NCI-H460 (cell line): ENCODE data around the gene USP37. TPM values are rescaled to one million over a fixed set of nuclear protein-coding genes. Genes with fewer than 3 reads are reported as not detected.

Experiments
- DNase-seq: peaks from one replicate; pipeline ENCODE4 v3.0.0-alpha.2; 2016; ENCODE audit warnings: low read depth; ENCODE audit errors: extremely low read depth
- total RNA-seq: library from RNA; depleted of rRNA; stranded (reverse); fragments of >200 nt; shearing (Covaris generic); gene quantifications from 2 replicates; pipeline ENCODE4 v1.2.3, GENCODE V29; 2014

Gene USP37
- total RNA-seq, 1 experiment from 2014 or later, result 14.6 TPM

- no peak for DNase-seq
These were observed 132.9 kb downstream of the USP37 start for GRCh38 chr2:218435003-218435982.

- DNase-seq, result no peak
These were observed 133.7 kb downstream of the USP37 start for GRCh38 chr2:218434456-218434855.

GRCh38 chr2:218432676-218433365, 135.3 kb downstream of the USP37 start:
- no peak for DNase-seq

DNA sequence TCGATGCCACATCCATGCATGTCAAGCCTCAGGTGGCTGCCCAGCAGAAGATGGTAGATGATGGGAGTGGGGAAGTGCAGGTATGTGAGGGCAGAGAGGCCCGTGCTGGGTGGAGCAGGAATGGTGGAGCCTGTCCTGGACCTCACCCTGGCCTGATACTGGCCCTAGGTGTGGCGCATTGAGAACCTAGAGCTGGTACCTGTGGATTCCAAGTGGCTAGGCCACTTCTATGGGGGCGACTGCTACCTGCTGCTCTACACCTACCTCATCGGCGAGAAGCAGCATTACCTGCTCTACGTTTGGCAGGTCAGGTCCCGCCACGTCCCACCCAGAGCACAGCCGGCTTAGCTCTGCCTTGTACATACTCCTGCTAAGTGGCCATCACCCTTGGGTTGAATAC, 136.3 kb downstream of the USP37 start:
- DNase-seq, result no peak

- DNase-seq, result no peak
These were observed 137.4 kb downstream of the USP37 start for GRCh38 chr2:218430721-218431120.

DNA sequence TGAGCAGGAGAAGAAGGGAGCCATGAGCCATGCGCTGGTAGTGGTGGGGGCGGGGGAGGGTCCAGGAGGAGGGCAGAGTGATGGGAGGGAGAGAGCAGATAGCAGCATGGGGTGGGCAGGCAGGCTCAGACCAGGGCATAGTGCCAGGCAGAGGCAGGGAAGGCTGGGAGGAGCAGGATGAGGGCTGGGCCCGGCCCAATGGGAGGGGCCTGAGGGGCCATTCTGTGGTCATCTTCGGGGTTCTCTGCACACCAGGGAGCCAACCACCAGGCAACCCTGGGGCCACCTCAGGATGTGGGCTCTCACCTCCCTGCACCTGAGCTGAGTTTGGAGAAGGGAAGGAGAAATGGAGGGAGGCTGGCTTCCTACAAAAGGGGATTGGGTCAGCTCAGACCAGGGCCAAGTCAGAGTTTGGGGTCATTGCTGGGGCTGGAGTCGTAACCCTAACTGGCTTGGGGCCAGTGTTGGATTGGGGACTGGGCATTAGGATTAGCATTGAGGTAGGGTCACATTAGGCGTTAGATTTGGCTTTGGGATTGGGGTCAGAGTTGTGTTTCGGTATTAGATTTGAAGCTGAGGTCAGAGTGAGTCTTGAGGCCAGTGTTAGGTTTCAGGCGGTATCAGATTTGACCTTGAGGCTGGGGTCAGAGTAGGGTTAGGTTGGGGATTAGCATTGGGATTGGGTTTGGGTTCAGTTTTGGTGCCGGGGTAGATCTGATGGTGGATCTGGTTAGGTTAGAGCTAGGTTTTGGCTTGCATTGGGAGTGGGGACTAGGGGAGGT, 138.0 kb downstream of the USP37 start:
- DNase-seq, result no peak

DNA sequence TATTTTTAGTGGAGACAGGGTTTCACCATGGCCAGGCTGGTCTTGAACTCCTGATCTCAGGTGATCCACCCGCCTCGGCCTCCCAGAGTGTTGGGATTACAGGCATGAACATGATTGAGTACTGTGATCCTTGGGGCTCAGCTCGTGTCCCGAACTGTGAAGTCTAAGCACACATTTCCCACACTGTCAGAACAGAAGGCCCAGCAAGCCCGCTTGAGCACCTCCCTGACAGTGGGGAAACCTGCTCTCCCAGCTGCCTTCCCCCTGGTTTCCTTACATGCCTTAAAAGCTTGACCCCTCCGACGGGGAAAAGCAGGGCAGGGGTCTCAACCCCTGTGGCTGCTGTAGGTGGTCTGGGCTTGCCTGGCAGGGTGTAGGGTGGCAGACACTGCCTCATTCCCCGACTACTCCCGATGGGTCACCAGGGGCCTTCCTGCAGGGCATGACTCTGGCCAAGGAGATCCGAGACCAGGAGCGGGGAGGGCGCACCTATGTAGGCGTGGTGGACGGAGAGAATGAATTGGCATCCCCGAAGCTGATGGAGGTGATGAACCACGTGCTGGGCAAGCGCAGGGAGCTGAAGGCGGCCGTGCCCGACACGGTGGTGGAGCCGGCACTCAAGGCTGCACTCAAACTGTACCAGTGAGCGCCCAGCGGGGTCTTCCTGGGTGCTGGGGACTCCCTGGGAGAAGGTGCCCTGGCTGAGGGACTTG, 139.1 kb downstream of the USP37 start:
- DNase-seq, result no peak

- no peak for DNase-seq
These were observed 140.4 kb downstream of the USP37 start for GRCh38 chr2:218427741-218428140.

DNA sequence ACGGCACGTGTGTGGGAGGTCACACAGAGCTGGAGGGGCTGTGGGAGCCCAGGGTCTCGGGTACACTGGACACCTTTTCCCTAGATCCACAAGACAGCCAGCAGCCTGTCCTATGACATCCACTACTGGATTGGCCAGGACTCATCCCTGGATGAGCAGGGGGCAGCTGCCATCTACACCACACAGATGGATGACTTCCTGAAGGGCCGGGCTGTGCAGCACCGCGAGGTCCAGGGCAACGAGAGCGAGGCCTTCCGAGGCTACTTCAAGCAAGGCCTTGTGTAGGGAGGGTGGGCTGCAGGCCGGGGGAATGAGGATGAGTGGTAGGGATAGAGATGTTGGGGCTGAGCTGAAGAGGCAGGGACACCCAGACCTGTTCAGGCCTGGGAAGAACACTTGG, 142.6 kb downstream of the USP37 start:
- DNase-seq, result no peak

- no peak for DNase-seq
These were observed 144.6 kb downstream of the USP37 start for GRCh38 chr2:218423584-218423983.

GRCh38 chr2:218422403-218423086, 145.6 kb downstream of the USP37 start:
- DNase-seq, result no peak

DNA sequence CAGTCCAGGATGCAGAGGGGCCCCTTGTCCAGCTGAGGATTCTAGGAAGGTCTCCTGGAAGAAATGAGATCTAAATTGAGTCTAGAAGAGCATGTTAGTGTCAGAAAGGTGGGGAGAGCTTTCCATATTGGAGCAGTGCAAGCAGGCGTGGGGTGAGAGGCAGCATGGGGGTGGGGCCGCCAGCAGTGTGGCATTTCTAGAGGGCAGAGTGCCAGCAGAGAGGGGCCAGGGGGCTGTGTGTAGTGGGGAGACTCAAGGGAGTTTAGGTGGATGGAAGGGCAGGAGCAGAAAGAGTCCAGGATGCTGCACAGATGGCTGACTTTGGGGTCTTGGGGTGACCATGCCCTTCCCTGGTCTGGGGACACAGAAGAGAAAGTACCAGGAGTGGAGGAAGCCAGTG, 147.1 kb downstream of the USP37 start:
- no peak for DNase-seq

DNA sequence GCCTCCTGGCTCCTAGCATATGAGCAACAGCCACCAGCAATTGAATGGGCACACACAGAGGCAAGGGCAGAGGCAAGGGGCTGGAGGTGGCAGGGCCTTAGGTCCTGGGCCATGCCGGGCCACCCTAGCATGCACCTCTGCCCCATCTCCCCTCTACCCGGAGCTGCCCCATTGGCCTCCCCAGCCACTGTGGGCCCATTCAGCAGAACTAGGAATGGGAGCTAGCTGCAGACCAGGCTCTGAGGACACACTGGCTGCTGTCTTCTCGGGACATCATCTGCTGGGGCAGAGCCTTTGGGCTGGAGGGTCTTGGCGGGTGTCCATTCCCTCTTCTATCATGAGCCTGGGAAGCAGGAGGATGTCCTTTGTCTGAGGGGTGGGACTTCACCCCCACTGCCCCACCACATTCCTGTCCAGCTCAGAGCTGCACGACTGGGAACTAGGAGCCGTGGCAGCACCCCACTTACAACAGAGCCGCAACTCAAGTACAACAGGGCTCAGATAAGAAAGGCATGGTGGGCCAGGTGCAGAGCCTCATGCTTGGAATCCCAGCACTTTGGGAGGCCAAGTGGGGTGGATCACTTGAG, 148.4 kb downstream of the USP37 start:
- DNase-seq, result no peak

DNA sequence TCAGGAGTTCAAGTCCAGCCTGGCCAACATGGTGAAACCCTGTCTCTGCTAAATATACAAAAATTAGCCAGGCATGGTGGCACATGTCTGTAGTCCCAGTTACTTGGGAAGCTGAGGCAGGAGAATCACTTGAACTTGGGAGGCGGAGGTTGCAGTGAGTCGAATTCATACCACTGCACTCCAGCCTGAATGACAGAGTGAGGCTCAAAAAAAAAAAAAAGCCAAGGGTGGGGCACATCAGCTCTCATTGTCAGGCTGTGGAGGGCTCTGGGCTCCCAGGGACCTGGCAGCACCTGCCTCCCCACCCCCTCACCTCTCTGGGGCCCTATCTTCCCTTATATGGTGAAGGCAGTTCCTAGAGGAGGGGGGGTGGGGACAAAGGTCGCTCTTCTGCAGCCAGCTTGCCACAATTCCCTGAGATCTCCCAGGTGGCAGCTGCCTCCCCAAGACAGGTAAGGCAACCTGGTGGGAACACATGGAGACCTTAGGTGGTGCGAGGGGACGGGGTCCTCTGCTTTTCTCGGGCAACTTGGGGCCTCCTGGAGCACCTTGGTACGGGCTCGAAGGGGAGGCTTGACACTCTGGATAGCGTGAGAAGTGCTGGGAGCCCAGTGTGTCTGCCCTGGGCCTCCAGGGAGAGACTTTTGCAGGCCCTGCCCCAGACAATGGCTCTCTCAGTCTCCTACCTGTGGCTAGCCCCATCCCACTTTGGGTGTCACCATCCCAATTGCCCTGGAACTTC, 149.3 kb downstream of the USP37 start, which contains the start of gene VIL1:
VIL1 (plus strand) TSS at position 407 of the 742 bp plus-strand sequence. CDS start 4,656 bp downstream, outside the sequence.
- DNase-seq, result no peak

GRCh38 chr2:218418321-218418716, 149.8 kb downstream of the USP37 start:
- no peak for DNase-seq

- no peak for DNase-seq
These were observed 160.4 kb downstream of the USP37 start for GRCh38 chr2:218407717-218408116.

DNA sequence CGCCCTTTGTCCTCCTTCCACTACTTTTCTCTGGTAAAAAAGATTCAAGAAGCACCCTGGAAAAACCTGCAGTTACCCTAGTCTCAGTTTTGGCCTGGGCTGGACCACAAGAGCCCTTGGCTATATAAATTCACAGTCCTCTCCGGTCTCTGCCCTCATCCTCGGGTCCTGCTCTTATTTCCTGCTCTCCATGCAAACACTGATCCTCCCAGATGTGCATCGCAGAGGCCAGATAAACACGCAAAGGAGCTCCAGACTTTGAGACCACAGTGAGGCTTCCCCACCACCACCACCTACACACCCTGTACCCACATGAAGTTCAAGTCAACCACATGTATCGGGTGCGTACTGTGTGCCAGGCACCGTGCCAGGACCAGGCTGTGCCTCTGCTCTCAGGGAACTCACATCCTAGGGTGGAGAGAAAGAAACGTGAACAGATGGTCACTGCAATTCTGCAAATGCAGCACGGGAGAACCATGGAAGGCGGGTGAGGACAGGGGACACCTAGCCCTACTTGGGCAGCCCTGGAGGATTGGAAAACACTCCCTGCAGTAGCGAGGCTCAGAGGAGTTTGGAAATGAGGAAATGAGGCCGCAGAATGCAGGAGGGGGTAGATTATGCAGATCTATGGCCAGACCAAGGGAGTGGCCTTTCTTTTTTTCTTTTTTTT, 161.1 kb downstream of the USP37 start:
- DNase-seq, result no peak
